Keratinocyte (primary cell): ENCODE measurements around the gene RAP1GAP.

ENCODE experiments used
- CTCF ChIP-seq, 3 experiments: IDR thresholded peaks in 1 of 3; conservative IDR thresholded peaks in 1 of 3; optimal IDR thresholded peaks in 1 of 3; 2 replicates in 2 of 3; 3 replicates in 1 of 3; pipeline versions ENCODE3 to v1.5.1; 2011; ENCODE audit warnings: low read length in 3 of 3, mild to moderate bottlenecking in 3 of 3, moderate library complexity in 2 of 3, control low read depth in 1 of 3, inconsistent platforms in 1 of 3; ENCODE audit not compliant: insufficient read depth in 2 of 3; ENCODE audit errors: extremely low read depth in 1 of 3
- EZH2 ChIP-seq: IDR thresholded peaks from one replicate; pipeline ENCODE4 v1.6.1; 2012; ENCODE audit warnings: inconsistent platforms, mild to moderate bottlenecking, low read length, moderate library complexity

GRCh38 chr1:21648352-21648730 lies 20.8 kb downstream of the RAP1GAP start:
- TF ChIP-seq CTCF (optimal IDR thresholded peaks at IDR 0.05 in 1 of 3, IDR thresholded peaks at IDR 0.05 in 1 of 3, conservative IDR thresholded peaks at IDR 0.05 in 1 of 3; ENCODE audit: extremely low read depth in 1 of 3, insufficient read depth in 2 of 3, low read length in 3 of 3), result no peak
- TF ChIP-seq EZH2, result no peak
